AG04450 (cell line): ENCODE measurements around the gene ATP6V0A1. TPM values are rescaled to one million over a fixed set of nuclear protein-coding genes. Genes with fewer than 3 reads are reported as not detected.
A peak's percentile ranks its signal among the peaks of the same experiment; 100 is the strongest.

Experiments
- CTCF ChIA-PET: fragments of 300-600, 350-600 bp; formaldehyde crosslinking; extraction: SDS; loops from one replicate; lab custom pipeline; 2022; ENCODE audit warnings: antibody characterized with exemption, inconsistent platforms; lab: Charles Lee
- POLR2A ChIA-PET: fragments of 350-600 bp; formaldehyde crosslinking; extraction: SDS; loops from one replicate; lab custom pipeline; 2021; ENCODE audit warnings: antibody characterized with exemption, inconsistent platforms; lab: Yijun Ruan, JAX
- DNase-seq: peaks from one replicate; pipeline ENCODE4 v3.0.0-alpha.2; 2011; ENCODE audit warnings: low read depth, low spot score
- H3K27ac ChIP-seq: one replicate; pipeline ENCODE4 v1.5.1; 2012; ENCODE audit warnings: low read depth, low read length, control low read depth
- H3K27me3 ChIP-seq: one replicate; pipeline ENCODE4 v1.6.0; 2012; ENCODE audit warnings: low read length; ENCODE audit not compliant: control insufficient read depth, insufficient read depth
- H3K4me3 ChIP-seq: 2 replicates; pipeline ENCODE4 v1.5.1; 2011; ENCODE audit warnings: mild to moderate bottlenecking, low read depth, low read length, control low read depth
- H3K9me3 ChIP-seq: 2 replicates; pipeline ENCODE4 v1.5.1; 2012; ENCODE audit warnings: low read length; ENCODE audit not compliant: control insufficient read depth, insufficient read depth
- polyA plus RNA-seq: library from polyadenylated mRNA; depleted of rRNA; stranded (reverse); fragments of >200 nt; gene quantifications from 2 replicates; pipeline ENCODE4 v1.2.3, GENCODE V29; 2011
- TF ChIP-seq, protein P1 (sequence below): IDR thresholded peaks from 2 replicates; pipeline ENCODE4 v1.5.1; 2011; ENCODE audit warnings: low read depth, low read length, control low read depth, inconsistent platforms

Gene ATP6V0A1
- polyA plus RNA-seq, 1 experiment: 22.3 TPM

DNA sequence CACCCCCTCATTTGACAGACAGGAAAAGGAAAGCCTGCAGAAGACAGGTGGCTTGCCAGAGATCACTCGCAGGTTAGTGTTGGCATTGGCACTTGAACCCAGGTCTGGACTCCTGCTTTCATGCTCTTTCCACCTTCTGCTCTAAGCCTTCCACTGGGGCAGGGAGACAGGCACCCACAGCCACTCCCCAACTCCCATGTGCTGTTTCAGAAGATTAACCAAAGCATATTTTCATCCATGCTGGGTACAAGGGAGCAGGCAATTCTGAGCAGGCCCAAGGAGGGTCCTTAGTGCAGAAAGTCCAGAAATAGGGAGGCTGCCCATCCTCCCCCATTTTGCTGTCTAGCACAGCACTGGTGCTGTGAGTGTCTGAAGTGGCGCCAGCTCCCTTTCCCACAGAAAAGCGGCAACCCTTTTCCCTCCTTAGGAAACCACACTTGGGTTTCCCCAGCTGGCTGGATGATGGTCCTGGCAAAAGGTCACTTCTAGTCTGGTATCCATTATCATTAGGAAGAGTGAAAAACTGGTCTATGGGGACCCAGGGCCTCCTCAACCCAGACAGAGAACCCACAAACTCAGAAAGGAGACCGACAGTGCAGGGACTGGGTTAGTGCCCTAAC lies 33.6 kb upstream of the ATP6V0A1 start:
- H3K9me3 ChIP-seq: peaks cover 12% of the 10 kb centered on the region; the same call in 1 of the 2 replicates
- TF ChIP-seq, protein P1, sequence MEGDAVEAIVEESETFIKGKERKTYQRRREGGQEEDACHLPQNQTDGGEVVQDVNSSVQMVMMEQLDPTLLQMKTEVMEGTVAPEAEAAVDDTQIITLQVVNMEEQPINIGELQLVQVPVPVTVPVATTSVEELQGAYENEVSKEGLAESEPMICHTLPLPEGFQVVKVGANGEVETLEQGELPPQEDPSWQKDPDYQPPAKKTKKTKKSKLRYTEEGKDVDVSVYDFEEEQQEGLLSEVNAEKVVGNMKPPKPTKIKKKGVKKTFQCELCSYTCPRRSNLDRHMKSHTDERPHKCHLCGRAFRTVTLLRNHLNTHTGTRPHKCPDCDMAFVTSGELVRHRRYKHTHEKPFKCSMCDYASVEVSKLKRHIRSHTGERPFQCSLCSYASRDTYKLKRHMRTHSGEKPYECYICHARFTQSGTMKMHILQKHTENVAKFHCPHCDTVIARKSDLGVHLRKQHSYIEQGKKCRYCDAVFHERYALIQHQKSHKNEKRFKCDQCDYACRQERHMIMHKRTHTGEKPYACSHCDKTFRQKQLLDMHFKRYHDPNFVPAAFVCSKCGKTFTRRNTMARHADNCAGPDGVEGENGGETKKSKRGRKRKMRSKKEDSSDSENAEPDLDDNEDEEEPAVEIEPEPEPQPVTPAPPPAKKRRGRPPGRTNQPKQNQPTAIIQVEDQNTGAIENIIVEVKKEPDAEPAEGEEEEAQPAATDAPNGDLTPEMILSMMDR: no peak
- no peak overlapping the region for H3K27ac ChIP-seq
- H3K27me3 ChIP-seq: no peaks in the 10 kb centered on the region
- no peak overlapping the region for H3K4me3 ChIP-seq
- POLR2A ChIA-PET: interaction anchor here (0.7 kb wide), 1 partner anchor 48 kb away, joined by 6 read pairs; no protein-coding TSS in a partner anchor
- no peak for DNase-seq
- CTCF ChIA-PET: interaction anchor here (0.6 to 1.3 kb wide), 2 partner anchors 14 to 102 kb away, joined by 3 read pairs; no protein-coding TSS in a partner anchor

DNA sequence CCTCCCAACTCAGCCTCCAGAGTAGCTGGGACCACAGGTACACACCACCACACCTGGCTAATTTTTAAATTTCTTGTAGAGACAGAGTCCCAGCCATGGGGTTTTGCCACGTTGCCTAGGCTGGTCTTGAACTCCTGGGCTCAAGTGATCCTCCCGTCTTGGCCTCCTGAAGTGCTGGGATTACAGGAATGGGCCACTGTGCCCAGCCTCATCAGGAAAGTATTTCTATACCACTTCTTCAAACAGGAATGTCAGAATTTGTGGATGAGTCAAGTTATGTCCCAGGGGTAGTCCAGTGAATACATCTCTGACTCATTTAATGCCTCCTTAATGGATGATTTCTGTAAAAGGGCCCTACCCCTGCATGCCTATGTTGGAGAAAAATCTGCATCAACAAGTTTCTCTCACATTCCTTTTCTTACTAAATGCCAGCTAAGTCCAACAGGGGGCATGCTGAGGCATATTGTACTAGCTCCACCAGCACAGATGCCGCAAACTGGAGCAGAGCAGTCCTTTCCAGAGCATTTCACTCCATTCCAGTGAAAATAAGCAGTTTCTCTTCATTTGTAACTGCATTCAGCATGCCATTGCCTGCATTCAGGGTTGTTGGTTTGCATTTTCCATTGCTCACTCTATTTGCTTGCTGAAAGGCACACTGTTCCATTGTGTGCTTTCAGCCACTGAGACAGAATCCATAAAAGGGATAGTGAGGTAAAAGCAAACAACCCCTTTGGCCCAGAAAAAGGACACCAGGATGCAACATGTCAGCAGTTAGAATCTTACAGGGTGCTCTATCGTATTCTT lies 30.3 kb upstream of the ATP6V0A1 start:
- POLR2A ChIA-PET: interaction anchor here (0.6 to 1.4 kb wide), 4 partner anchors 8 to 108 kb away, joined by 3 to 5 read pairs (median 4); partner anchors contain the start of gene NAGLU
- Histone ChIP-seq H3K9me3 (no peaks in the 10 kb centered on the region), H3K27ac (peak overlapping the region; percentile 89), H3K4me3 (no peak overlapping the region), H3K27me3 (no peaks in the 10 kb centered on the region)
- DNase-seq: peak; percentile 91
- CTCF ChIA-PET: interaction anchor here (0.6 to 2.7 kb wide), 6 partner anchors 26 to 131 kb away, joined by 3 to 8 read pairs (median 3); partner anchors contain the start of gene STAT3
- TF ChIP-seq, protein P1: peak; percentile 88

DNA sequence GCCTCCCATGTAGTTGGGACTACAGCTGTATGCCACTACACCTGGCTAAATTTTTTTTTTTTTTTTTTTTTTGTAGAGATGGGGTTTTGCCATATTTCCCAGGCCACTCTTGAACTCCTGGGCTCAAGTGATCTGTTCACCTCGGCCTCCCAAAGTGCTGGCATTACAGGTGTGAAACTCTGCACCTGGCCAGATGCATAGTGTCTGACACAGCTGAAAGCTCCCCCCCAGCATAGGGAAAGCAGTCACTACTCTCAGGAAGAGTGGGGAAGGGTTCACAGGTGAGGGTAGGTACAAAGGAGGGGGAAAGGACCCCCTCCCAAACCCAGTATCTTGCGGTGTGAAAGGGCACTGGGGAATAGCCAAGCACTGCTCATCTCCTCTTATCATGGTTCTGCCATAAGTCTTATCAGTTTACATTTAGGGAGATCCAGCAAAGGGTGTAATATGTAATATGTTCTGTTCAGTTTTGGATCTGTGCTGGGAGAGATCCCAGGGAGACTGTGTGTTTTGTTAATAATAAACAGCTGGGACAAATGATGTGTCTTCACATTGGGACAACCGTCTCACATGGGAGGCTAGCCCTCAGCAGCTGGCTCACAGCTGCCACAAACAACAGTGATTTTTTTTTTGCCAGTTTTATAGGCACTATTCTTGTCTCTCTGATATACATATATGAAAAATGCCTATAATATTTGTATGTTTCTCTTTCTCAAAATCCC lies 28.8 kb upstream of the ATP6V0A1 start:
- no peak overlapping the region for H3K4me3 ChIP-seq
- CTCF ChIA-PET: interaction anchor here (2.7 kb wide), 1 partner anchor 88 kb away, joined by 8 read pairs; no protein-coding TSS in a partner anchor
- POLR2A ChIA-PET: no interaction called here
- H3K27ac ChIP-seq: no peak overlapping the region
- TF ChIP-seq, protein P1: no peak
- no peak for DNase-seq
- no peaks in the 10 kb centered on the region for H3K27me3 ChIP-seq
- H3K9me3 ChIP-seq: no peaks in the 10 kb centered on the region

- ChIA-PET POLR2A (interaction anchor here (1.4 kb wide), 2 partner anchors 8 to 88 kb away, joined by 5 to 7 read pairs; partner anchors contain the start of gene CAVIN1), CTCF (interaction anchor here (0.7 to 1.4 kb wide), 4 partner anchors 9 to 209 kb away, joined by 3 to 6 read pairs (median 6); partner anchors contain the start of gene CAVIN1)
- Histone ChIP-seq H3K27me3 (no peaks in the 10 kb centered on the region), H3K27ac (peak overlapping the region; percentile 31), H3K9me3 (no peaks in the 10 kb centered on the region), H3K4me3 (no peak overlapping the region)
- TF ChIP-seq, protein P1: no peak
- no peak for DNase-seq
These were observed 26.9 kb upstream of the ATP6V0A1 start for GRCh38 chr17:42431758-42432161.
